ENCODE results near the gene CFAP65.

Gene CFAP65

DNA sequence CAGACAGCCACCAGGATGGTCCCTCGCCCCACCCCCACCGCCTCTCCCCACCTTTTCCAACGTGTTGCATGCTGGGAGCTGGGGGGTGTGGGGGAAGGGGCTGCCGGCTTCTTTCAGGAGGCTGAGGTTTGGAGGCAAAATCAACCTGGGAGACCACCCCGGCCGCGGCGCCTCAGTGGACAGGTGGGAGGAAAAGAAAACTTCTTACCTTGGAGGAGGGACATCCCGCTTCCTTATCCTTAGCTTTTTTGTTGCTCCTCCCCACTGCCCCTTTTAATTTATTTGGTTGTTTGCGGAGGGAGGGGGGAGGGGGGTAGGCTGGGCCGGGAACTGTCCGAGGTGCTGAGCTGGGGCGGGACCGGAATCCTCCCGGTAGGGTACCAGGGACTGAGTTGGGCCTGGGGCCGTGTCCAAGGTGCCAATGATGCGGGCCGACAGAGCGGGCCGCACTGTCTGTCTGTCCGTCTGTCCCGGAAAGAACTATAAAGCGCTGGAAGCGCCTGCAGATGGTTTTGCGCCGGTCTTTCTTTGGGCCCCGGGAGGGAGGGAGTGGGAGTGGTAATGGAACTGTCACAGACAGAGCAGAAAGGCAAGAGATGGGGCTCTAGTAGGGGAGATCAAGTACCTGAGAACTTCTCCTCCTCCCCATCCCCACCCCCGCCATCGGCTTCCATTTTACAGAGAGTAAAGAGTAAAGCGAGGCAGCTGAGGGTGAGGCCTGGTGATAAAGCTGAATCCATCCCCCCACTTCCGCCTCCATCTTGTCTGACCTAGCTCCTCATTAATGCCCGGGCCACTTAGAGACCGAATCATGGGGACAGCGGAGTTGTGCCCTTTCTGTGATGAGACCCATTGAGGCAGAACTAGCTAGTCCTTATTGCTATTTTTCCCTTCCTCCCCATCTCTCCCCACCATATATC lies 79.4 kb downstream of the CFAP65 start:
- TF ChIP-seq, protein P1, sequence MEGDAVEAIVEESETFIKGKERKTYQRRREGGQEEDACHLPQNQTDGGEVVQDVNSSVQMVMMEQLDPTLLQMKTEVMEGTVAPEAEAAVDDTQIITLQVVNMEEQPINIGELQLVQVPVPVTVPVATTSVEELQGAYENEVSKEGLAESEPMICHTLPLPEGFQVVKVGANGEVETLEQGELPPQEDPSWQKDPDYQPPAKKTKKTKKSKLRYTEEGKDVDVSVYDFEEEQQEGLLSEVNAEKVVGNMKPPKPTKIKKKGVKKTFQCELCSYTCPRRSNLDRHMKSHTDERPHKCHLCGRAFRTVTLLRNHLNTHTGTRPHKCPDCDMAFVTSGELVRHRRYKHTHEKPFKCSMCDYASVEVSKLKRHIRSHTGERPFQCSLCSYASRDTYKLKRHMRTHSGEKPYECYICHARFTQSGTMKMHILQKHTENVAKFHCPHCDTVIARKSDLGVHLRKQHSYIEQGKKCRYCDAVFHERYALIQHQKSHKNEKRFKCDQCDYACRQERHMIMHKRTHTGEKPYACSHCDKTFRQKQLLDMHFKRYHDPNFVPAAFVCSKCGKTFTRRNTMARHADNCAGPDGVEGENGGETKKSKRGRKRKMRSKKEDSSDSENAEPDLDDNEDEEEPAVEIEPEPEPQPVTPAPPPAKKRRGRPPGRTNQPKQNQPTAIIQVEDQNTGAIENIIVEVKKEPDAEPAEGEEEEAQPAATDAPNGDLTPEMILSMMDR (IDR thresholded peaks at IDR 0.05; ENCODE audit: insufficient read depth, low read depth, low read length, missing control alignments), result no peak
- H3K4me3 ChIP-seq (ENCODE audit: low read depth, low read length), result no peak overlapping the region
- no peak for DNase-seq (ENCODE audit: low read depth)

DNA sequence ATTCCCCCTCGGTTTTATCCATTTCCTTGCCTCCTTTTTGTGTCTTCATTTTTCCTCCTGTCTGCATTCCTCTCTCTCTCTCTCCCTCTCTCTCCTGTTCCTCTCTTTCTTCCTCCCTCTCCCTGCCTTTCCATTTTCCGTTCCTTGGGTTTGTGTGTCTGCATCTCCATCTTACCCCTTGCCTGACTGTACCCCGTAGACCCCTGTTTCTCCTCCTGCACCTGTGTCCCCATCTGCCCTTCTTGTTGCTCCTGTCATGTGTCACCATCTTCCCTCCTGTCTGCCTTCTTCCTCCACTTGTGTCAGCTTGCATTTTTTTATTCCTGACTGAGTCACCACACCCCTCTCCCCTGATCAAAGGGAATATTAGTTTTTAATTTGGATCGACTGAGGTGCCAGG lies 80.1 kb downstream of the CFAP65 start:
- no peak overlapping the region for H3K4me3 ChIP-seq (ENCODE audit: low read depth, low read length)
- TF ChIP-seq, protein P1 (IDR thresholded peaks at IDR 0.05; ENCODE audit: insufficient read depth, low read depth, low read length, missing control alignments), result no peak
- DNase-seq (ENCODE audit: low read depth), result no peak

DNA sequence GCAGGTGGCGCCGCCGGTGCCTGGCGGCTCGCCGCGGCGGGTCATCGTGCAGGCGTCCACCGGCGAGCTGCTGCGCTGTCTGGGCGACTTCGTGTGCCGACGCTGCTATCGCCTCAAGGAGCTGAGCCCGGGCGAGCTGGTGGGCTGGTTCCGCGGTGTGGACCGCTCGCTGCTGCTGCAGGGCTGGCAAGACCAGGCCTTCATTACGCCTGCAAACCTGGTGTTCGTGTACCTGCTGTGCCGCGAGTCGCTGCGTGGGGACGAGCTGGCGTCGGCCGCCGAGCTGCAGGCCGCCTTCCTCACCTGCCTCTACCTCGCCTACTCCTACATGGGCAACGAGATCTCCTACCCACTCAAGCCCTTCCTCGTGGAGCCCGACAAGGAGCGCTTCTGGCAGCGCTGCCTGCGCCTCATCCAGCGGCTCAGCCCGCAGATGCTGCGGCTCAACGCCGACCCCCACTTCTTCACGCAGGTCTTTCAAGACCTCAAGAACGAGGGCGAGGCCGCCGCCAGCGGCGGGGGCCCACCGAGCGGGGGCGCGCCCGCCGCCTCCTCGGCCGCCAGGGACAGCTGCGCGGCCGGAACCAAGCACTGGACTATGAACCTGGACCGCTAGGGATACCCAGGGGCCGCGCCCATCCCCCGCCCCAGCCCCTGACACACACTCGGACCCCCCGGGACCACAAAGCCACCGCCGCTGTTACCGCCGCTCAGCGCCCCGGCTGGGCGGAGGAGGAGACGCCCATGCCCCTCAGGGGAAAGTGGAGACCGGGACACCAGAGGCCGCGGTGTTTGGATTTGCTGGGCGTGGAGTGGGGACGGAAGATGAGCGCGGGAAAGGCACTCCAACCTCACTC lies 80.8 kb downstream of the CFAP65 start:
- TF ChIP-seq, protein P1 (IDR thresholded peaks at IDR 0.05; ENCODE audit: insufficient read depth, low read depth, low read length, missing control alignments), result no peak

DNA sequence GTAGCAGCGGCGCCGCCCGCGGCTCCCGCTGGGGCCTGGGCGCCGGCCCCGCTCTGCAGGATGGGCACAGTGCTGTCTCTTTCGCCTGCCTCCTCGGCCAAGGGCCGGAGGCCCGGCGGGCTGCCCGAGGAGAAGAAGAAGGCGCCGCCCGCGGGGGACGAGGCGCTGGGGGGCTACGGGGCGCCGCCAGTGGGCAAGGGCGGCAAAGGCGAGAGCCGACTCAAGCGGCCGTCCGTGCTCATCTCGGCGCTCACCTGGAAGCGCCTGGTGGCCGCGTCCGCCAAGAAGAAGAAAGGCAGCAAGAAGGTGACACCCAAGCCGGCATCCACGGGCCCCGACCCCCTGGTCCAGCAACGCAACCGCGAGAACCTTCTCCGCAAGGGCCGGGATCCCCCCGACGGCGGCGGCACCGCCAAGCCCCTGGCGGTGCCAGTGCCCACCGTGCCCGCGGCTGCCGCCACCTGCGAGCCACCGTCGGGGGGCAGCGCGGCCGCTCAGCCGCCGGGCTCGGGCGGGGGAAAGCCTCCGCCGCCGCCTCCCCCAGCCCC lies 81.5 kb downstream of the CFAP65 start:
- no peak for DNase-seq (ENCODE audit: low read depth)
- TF ChIP-seq, protein P1 (IDR thresholded peaks at IDR 0.05; ENCODE audit: insufficient read depth, low read depth, low read length, missing control alignments), result no peak
- peak overlapping the region; percentile 45 for H3K4me3 ChIP-seq (ENCODE audit: low read depth, low read length)

More for the DNA sequence above, 80.8 kb downstream of the CFAP65 start:
- DNase-seq (ENCODE audit: low read depth), result no peak
- no peak overlapping the region for H3K4me3 ChIP-seq (ENCODE audit: low read depth, low read length)

DNA sequence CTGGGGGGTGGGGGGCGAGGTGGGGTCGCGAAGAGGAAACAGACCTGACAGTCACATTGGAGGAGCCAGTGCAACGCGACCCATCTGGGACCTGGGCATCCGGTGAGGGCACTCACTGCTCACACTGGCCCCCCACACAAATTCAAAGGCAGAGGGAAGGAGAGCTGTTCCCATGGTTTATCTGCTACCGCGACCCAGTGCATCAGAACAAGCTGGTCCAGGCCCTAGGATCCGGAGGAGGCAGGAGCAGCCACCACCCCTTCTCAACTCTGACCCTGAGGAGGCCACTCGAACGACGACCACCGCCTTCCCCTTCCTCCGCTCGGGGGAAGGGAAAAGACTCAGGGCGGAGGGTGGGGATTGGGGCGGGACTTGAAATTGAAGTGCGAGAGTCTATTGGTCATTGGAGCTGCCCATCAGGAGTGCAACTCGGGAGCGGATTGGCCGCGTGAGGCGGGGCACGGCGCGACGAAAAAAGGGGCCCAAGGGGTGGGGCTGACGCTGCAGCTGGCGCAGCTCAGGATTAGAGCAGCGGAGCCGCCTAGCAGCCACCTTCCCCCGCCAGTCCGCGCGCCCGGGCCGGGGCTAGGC lies 82.1 kb downstream of the CFAP65 start, which contains the start of gene CDK5R2:
TSS of gene CDK5R2 (plus strand) at position 526 of the 591 bp plus-strand sequence. CDS start 155 bp downstream, outside the sequence.
- H3K4me3 ChIP-seq (ENCODE audit: low read depth, low read length), result peak within 1 kb of the TSS; percentile 45
- DNase-seq (ENCODE audit: low read depth), result peak; percentile 93
- TF ChIP-seq, protein P1 (IDR thresholded peaks at IDR 0.05; ENCODE audit: insufficient read depth, low read depth, low read length, missing control alignments), result no peak

DNA sequence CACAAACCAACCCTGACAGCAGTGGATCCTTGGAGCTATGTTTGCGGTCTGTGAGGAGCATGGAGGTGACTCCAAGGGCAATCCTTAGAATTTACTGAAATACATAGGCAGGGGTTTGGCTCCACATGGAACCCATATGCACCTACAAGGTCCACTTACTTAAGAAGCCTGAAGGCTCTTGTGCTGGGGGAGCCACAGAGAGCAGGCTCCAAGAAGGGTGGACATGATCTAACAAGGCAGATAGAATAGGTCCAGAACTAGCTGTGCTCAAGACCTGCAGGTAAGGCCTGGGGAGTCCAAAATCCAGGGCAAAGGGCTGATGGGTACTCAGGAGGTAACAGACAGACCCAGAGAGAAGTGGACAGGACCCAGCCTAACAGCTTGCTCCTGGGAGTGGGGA lies 83.0 kb downstream of the CFAP65 start:
- TF ChIP-seq, protein P1 (IDR thresholded peaks at IDR 0.05; ENCODE audit: insufficient read depth, low read depth, low read length, missing control alignments), result no peak
- H3K4me3 ChIP-seq (ENCODE audit: low read depth, low read length), result no peak overlapping the region
- no peak for DNase-seq (ENCODE audit: low read depth)

Data from GM12865 (cell line).